Trophoblast cell (in vitro differentiated cells and primary cell): ENCODE results near the gene EDC3.

Source experiments
- DNase-seq, 2 donors: peaks; one replicate each; pipeline ENCODE4 v3.0.0-alpha.2; 2016
- H2AFZ ChIP-seq: 2 replicates; pipeline ENCODE4 v1.6.1; 2013; ENCODE audit warnings: low read length, moderate library complexity, mild to moderate bottlenecking; ENCODE audit not compliant: insufficient read depth, poor library complexity
- H2AK5ac ChIP-seq: 2 replicates; pipeline ENCODE4 v1.6.1; 2013; ENCODE audit warnings: mild to moderate bottlenecking, low read length
- H2BK120ac ChIP-seq: 2 replicates; pipeline ENCODE4 v1.6.1; 2013; ENCODE audit warnings: low read length, mild to moderate bottlenecking, moderate library complexity; ENCODE audit not compliant: insufficient read depth, poor library complexity
- H2BK12ac ChIP-seq: 2 replicates; pipeline ENCODE4 v1.6.1; 2013; ENCODE audit warnings: mild to moderate bottlenecking, low read length, moderate library complexity
- H2BK5ac ChIP-seq: 2 replicates; pipeline ENCODE4 v1.6.1; 2013; ENCODE audit warnings: low read length, low read depth, moderate library complexity, mild to moderate bottlenecking; ENCODE audit not compliant: poor library complexity
- H3K14ac ChIP-seq: 2 replicates; pipeline ENCODE4 v1.6.1; 2013; ENCODE audit warnings: mild to moderate bottlenecking, low read length
- H3K18ac ChIP-seq: 2 replicates; pipeline ENCODE4 v1.6.1; 2013; ENCODE audit warnings: mild to moderate bottlenecking, low read length
- H3K23ac ChIP-seq: 2 replicates; pipeline ENCODE4 v1.6.1; 2013; ENCODE audit warnings: low read length
- H3K27ac ChIP-seq: 2 replicates; pipeline ENCODE4 v1.5.1; 2013; ENCODE audit warnings: low read depth, mild to moderate bottlenecking, inconsistent platforms, low read length, moderate library complexity
- H3K27me3 ChIP-seq: 2 replicates; pipeline ENCODE4 v1.6.1; 2013; ENCODE audit warnings: inconsistent platforms, mild to moderate bottlenecking, low read length, moderate library complexity; ENCODE audit not compliant: insufficient read depth
- H3K36me3 ChIP-seq, 2 experiments: 1 replicate in 1 of 2; 2 replicates in 1 of 2; pipeline ENCODE4 v1.6.1; 2013; ENCODE audit warnings: low read length in 2 of 2, mild to moderate bottlenecking in 2 of 2, moderate library complexity in 1 of 2; ENCODE audit not compliant: insufficient read depth in 2 of 2, control insufficient read depth in 1 of 2
- H3K4ac ChIP-seq: 2 replicates; pipeline ENCODE4 v1.6.1; 2013; ENCODE audit warnings: low read depth, mild to moderate bottlenecking, low read length, moderate library complexity
- H3K4me1 ChIP-seq, 2 experiments: 1 replicate in 1 of 2; 2 replicates in 1 of 2; pipeline ENCODE4 v1.6.1; 2013; ENCODE audit warnings: low read length in 2 of 2, mild to moderate bottlenecking in 2 of 2, moderate library complexity in 1 of 2; ENCODE audit not compliant: insufficient read depth in 2 of 2, control insufficient read depth in 1 of 2
- H3K4me2 ChIP-seq: 2 replicates; pipeline ENCODE4 v1.6.1; 2013; ENCODE audit warnings: inconsistent platforms, mild to moderate bottlenecking, low read length, moderate library complexity
- H3K4me3 ChIP-seq: 2 replicates; pipeline ENCODE4 v1.5.1; 2013; ENCODE audit warnings: mild to moderate bottlenecking, low read depth, low read length, inconsistent platforms
- H3K79me1 ChIP-seq: one replicate; pipeline ENCODE4 v1.6.1; 2013; ENCODE audit warnings: low read length
- H3K79me2 ChIP-seq: 2 replicates; pipeline ENCODE4 v1.6.1; 2013; ENCODE audit warnings: low read length, mild to moderate bottlenecking; ENCODE audit not compliant: control insufficient read depth, insufficient read depth, poor library complexity
- H3K9ac ChIP-seq: 2 replicates; pipeline ENCODE4 v1.6.1; 2013; ENCODE audit warnings: mild to moderate bottlenecking, low read length
- H3K9me3 ChIP-seq: 2 replicates; pipeline ENCODE4 v1.6.1; 2013; ENCODE audit warnings: low read depth, mild to moderate bottlenecking, control low read depth, inconsistent platforms, low read length; ENCODE audit not compliant: insufficient read depth
- H4K12ac ChIP-seq: 2 replicates; pipeline ENCODE4 v1.6.1; 2013; ENCODE audit warnings: low read depth, mild to moderate bottlenecking, low read length, moderate library complexity
- H4K8ac ChIP-seq: 2 replicates; pipeline ENCODE4 v1.6.1; 2013; ENCODE audit warnings: low read depth, mild to moderate bottlenecking, low read length, moderate library complexity
- H4K91ac ChIP-seq: one replicate; pipeline ENCODE4 v1.6.1; 2013; ENCODE audit warnings: low read depth, mild to moderate bottlenecking, low read length, moderate library complexity
- WGBS: extraction: QIAGEN DNeasy Blood & Tissue Kit; methylation state at CpG from one replicate; pipeline ENCODE4 v1.1.7; 2013; ENCODE audit warnings: missing lambda C conversion rate; ENCODE audit not compliant: insufficient read length, insufficient coverage; ENCODE audit errors: extremely low coverage; 5-methylcytosine and 5-hydroxymethylcytosine counted together

Gene EDC3

DNA sequence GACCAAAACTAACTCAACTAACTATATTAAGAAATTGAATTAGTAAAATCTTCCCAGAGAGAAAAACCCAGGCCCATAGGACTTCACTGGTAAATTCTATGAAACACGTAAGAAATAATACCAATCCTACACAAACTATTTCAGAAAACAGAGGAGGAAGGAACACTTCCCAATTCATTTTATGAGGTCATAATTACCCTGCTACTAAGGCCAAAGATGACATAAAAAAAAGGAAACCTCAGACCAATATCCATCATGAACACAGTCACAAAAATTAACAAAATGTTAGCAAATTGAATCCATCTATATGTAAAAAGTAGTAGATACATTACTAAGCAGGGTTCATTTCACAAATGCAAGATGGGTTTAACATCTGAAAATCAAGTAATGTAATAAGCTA is 3.5 kb downstream of the EDC3 start:
- Histone ChIP-seq H3K36me3 (peaks cover 0 to 3% of the 10 kb centered on the region in 2 experiments), H3K18ac (no peak overlapping the region), H2BK5ac (no peak overlapping the region), H3K27me3 (no peaks in the 10 kb centered on the region), H2AFZ (no peak overlapping the region), H4K8ac (no peak overlapping the region), H4K91ac (no peak overlapping the region), H3K23ac (no peak overlapping the region), H3K79me2 (peaks cover 10% of the 10 kb centered on the region), H3K4me3 (no peak overlapping the region), H3K4ac (no peak overlapping the region), H3K27ac (no peak overlapping the region), H2AK5ac (no peak overlapping the region), H3K4me2 (no peak overlapping the region), H3K9me3 (no peaks in the 10 kb centered on the region), H3K79me1 (peaks cover 11% of the 10 kb centered on the region), H2BK120ac (no peak overlapping the region), H3K4me1 (peaks cover 7 to 9% of the 10 kb centered on the region in 2 experiments), H3K14ac (no peak overlapping the region), H2BK12ac (no peak overlapping the region), H4K12ac (no peak overlapping the region), H3K9ac (no peak overlapping the region)
- no peak for DNase-seq
- no CpG with 5 or more reads among the region's 1 CpG for WGBS

DNA sequence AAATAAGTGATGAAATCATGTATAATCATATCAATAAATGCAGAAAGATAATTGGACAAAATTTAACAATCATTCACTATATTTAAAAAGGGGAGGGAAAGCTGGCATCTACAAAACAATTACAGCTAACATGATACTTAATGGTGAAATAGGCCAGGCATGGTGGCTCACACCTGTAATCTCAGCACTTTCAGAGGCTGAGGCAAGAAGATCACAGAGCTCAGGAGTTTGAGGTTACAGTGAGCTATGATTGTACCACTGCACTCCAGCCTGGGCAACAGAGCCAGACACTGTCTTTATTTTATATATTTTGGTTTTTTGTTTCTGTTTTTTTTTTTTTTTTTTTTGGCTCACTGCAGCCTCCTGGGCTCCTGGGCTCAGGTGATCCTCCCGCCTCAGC is 12.1 kb downstream of the EDC3 start:
- Histone ChIP-seq H3K18ac (no peak overlapping the region), H2BK5ac (no peak overlapping the region), H4K12ac (no peak overlapping the region), H3K4me3 (no peak overlapping the region), H3K4me1 (no peaks in the 10 kb centered on the region), H2BK12ac (no peak overlapping the region), H3K4me2 (no peak overlapping the region), H3K27me3 (no peaks in the 10 kb centered on the region), H3K79me2 (no peaks in the 10 kb centered on the region), H3K4ac (no peak overlapping the region), H3K9me3 (no peaks in the 10 kb centered on the region), H4K91ac (no peak overlapping the region), H2AK5ac (no peak overlapping the region), H3K14ac (no peak overlapping the region), H2BK120ac (no peak overlapping the region), H3K27ac (no peak overlapping the region), H3K23ac (no peak overlapping the region), H3K79me1 (no peaks in the 10 kb centered on the region), H3K9ac (no peak overlapping the region), H3K36me3 (peaks cover 9 to 10% of the 10 kb centered on the region in 2 experiments), H2AFZ (no peak overlapping the region), H4K8ac (no peak overlapping the region)
- no CpG with 5 or more reads among the region's 1 CpG for WGBS
- DNase-seq: no peak

DNA sequence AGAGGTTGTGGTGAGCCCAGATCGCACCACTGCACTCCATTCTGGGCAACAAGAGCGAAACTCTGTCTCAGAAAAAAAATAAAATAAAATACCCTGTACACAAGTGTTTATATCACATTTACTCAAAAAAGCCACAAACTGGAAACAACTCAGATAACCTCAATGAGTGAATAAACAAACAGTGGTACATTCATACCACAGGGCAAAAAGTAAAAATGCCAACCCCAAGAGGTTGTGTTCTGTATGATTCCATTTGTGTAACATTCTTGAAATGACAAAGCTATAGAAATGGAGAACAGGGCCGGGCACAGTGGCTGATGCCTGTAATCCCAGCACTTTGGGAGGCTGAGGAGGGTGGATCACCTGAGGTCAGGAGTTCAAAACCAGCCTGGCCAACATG is 12.9 kb downstream of the EDC3 start:
- no peak overlapping the region for H3K4me2 ChIP-seq
- H2BK5ac ChIP-seq: no peak overlapping the region

DNA sequence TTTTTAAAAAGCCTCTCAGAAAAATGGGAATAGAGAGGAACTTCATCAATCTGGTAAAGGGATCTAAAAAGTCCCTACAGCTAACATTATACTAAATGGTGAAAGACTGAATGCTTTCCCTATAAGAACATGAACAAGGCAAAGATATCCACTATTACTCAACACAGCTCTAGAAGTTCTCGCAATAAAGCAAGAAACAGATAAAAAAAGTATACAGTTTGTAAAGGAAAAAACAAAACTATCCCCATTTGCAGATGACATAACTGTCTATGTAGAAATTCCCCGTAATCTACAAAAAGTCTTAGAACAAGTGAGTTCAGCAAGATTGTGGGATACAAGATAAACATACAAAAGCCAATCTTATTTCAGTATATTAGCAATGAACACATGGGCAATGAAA is 15.4 kb downstream of the EDC3 start:
- WGBS: no CpG with 5 or more reads among the region's 2 CpGs
- H4K12ac ChIP-seq: no peak overlapping the region
- H3K4ac ChIP-seq: no peak overlapping the region
- no peak overlapping the region for H4K8ac ChIP-seq
- H2BK5ac ChIP-seq: no peak overlapping the region
- no peak overlapping the region for H3K9ac ChIP-seq
- peaks cover 3 to 8% of the 10 kb centered on the region in 2 experiments for H3K36me3 ChIP-seq
- H3K4me3 ChIP-seq: no peak overlapping the region
- no peak overlapping the region for H3K4me2 ChIP-seq
- no peak overlapping the region for H3K23ac ChIP-seq
- no peaks in the 10 kb centered on the region for H3K79me2 ChIP-seq
- H4K91ac ChIP-seq: no peak overlapping the region
- H3K18ac ChIP-seq: no peak overlapping the region
- H2AFZ ChIP-seq: no peak overlapping the region
- H2BK12ac ChIP-seq: no peak overlapping the region
- no peaks in the 10 kb centered on the region for H3K4me1 ChIP-seq
- no peak overlapping the region for H2AK5ac ChIP-seq
- no peaks in the 10 kb centered on the region for H3K9me3 ChIP-seq
- no peak overlapping the region for H3K27ac ChIP-seq
- H3K14ac ChIP-seq: no peak overlapping the region
- DNase-seq: no peak
- H3K27me3 ChIP-seq: no peaks in the 10 kb centered on the region
- no peak overlapping the region for H2BK120ac ChIP-seq
- no peaks in the 10 kb centered on the region for H3K79me1 ChIP-seq

More for the DNA sequence above, 12.9 kb downstream of the EDC3 start:
- Histone ChIP-seq H3K9me3 (no peaks in the 10 kb centered on the region), H3K36me3 (peaks cover 9 to 10% of the 10 kb centered on the region in 2 experiments), H2BK12ac (no peak overlapping the region), H3K14ac (no peak overlapping the region), H4K12ac (no peak overlapping the region), H3K79me1 (no peaks in the 10 kb centered on the region), H3K79me2 (no peaks in the 10 kb centered on the region), H2AK5ac (no peak overlapping the region), H3K27me3 (no peaks in the 10 kb centered on the region), H3K4me3 (no peak overlapping the region), H3K9ac (no peak overlapping the region), H3K18ac (no peak overlapping the region), H2AFZ (no peak overlapping the region), H3K27ac (no peak overlapping the region), H4K91ac (no peak overlapping the region), H4K8ac (no peak overlapping the region), H3K4ac (no peak overlapping the region), H3K4me1 (no peaks in the 10 kb centered on the region), H2BK120ac (no peak overlapping the region), H3K23ac (no peak overlapping the region)
- no peak for DNase-seq
- no CpG with 5 or more reads among the region's 3 CpGs for WGBS
